Ammon's horn (tissue), 1 donor: Measurements from ENCODE around the gene XPO6.

Source experiments
- DNase-seq: peaks from one replicate; pipeline ENCODE4 v3.0.0-alpha.2; 2016; ENCODE audit warnings: low spot score

Gene XPO6

DNA sequence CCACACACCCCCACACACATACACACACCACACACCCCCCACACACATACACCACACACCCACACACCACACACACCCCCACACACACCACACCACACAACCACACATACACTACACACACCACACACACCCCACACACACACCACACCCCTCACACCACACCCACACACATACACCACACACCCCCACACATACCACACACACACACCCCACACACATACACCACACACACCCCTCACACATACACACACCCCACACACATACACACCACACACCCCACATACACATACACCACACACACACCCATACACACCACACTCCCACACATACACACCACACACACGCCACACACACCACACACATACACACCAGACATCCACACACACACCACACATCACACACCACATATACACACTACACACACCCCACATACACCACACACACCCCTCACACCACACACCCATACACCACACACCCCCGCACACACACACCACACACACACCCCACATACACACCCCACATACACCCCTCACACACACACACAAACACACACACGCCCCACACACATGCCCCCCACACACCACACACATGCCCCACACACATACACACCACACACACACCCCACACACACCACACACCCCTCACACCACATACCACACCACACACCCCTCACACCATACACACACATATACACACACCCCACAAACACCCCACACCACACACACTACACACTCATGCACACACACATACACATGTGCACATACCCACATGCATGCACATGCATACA, 122.4 kb downstream of the XPO6 start:
- no peak for DNase-seq

DNA sequence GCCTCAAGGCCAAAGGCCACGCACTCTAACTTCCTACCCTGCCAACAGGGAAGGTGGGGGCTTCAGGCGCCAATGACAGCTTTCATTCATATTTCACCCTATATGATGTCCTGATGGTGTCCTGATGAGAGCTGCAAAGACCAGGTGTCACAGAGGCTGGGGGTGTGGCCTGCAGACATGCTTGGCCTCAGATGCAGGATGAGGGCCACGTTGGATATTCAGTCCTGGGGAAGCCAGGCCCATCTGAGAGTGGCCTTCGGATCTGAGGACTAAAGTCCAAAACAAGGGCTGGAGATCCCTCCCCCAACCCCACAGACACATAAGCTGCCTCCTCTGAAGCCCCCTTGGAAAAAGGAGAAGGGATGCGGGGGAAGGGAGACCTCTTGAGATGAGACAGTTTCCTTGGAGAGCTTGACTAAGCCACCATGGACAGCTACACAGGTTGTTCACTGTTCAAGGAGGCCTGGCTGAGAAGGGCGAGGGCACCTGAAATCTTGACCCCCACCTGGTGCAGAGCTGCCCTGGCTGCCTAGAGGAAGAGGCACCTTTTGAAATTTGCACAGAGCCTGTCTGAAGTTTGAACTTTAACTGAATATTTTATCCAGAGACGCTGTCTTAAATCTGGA, 124.0 kb downstream of the XPO6 start:
- DNase-seq, result no peak

DNA sequence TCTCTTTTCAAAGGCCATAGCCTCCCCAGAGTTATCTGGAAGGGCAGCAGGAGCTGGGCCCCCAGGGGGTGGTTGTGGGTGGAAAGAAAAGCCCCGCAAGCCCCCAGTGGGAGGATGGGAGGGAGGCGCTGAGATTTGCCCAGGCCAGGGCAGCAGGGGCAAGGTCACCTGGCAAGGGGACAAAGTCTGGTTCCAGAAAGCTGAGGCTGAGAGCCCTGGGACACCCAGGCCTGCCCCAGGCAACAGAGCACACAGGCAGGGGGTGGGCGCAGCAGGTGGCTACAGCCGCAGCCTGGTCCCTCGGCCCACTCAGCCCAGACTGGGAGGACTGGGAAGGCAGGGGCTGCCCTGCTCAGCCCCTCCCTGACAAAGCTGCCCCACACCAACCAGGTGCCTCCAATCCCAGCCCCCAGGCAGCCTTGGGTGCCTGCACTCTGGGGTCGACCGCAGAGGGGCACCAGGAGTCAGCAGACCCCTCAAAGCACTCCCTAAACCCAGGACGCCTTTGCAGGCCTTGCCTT, 124.6 kb downstream of the XPO6 start:
- DNase-seq, result no peak

DNA sequence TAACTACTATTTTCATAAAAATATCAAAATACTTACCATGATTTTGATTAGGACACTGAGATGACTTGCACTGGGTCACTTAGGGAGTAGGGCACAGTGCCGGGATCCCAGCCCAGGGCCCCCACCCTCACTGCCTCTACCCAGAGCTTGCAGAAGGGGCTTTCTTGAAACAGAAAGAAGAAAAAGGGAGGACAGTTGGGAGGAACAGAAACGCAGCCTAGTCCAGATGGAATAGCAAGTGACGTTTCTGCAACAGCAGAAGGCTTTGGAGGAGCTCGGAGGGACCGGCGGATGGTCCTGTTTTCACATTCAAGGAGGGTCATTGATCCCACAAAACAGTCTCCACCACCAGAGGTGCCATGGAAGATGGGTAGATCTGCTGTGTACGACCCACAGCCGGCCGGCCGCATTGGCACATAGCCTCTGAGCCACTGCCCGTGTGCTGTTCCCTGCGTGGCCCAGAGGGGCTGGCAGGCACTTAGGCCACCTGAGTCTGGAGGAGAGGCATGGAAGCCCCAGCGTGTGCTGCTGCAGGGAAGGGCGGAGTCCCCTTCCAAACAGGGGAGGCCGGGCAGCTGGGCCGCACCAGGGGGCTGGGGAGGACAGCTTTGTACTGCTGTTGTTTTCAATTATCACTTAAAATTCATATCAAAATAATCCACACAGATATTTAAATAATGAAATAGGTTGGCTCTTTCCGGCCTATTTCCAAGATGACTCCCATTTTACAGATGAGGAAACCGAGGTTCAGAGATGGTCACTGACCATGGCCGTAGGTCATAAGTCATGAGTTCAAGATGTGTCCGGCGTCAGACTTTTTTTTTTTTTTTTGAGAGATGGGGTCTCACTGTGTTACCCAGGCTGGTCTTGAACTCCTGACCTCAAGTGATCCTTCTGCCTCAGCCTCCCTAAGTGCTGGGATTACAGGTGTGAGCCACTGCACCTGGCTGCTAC, 125.3 kb downstream of the XPO6 start:
- DNase-seq, result no peak

DNA sequence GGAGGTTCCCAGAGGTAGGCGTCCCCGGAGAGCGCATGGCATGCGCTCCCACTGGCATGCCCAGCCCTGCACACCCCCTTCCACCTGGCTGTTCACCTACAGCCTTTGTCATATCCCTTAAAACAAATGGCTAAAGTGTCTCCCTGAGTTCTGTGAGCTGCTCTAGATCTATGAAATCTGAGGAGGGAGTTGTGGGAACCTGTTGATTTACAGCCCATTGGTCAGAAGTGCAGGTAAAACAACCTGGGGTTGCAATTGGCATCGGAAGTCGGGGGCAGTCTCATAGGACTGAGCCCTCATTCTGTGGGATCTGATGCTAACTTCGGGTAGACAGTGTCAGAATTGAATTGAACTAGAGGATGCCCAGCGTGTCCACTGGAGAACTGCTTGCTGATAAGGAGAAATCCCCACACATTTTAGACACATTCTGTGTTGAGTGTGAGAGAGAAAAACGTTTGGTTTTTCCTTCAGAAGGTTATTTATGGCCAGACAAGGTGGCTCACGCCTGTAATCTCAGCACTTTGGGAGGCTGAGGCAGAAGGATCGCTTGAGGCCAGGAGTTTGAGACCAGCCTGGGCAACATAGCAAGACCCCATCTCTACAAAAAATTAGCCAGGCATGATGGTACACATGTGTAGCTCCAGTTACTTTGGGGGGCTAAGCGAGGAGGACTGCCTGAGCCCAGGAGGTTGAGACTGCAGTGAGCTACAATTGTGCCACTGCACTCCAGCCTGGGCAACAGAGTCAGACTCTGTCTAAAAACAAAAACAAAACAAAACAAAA, 126.2 kb downstream of the XPO6 start:
- no peak for DNase-seq

DNA sequence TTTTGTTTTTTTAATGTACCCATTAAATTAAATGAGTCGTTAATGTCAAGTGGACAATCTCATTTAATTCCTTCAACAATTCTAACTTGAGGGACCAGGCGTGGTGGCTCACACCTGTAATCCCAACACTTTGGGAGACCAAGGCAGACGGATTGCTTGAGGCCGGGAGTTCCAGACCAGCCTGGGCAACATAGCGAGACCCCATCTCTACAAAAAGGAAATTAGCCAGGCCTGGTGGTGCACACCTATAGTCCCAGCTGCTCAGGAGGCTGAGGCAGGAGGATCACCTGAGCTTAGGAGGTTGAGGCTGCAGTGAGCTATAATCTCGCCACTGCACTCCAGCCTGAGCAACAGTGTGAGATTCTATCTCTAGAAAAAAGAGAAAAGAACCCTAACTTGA, 127.6 kb downstream of the XPO6 start:
- no peak for DNase-seq

DNA sequence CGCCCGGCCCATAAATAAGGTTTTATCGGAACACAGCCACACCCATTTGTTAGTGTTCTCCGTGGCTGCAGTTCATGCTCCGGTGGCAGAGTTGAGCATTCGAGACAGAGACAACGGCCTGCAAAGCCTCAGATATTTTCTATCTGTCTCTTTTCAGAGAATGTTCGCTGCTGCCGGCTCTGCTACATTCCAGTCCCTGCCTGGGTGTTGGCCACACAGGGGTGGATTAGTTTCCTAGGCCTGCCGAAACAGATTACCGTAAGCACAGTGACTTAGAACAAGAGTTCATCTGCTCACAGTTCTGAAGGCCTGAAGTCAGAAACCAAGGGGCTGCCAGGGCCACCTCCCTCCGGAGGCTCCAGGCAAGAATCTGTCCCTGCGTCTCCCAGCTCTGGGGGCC, 129.1 kb downstream of the XPO6 start:
- DNase-seq, result no peak

DNA sequence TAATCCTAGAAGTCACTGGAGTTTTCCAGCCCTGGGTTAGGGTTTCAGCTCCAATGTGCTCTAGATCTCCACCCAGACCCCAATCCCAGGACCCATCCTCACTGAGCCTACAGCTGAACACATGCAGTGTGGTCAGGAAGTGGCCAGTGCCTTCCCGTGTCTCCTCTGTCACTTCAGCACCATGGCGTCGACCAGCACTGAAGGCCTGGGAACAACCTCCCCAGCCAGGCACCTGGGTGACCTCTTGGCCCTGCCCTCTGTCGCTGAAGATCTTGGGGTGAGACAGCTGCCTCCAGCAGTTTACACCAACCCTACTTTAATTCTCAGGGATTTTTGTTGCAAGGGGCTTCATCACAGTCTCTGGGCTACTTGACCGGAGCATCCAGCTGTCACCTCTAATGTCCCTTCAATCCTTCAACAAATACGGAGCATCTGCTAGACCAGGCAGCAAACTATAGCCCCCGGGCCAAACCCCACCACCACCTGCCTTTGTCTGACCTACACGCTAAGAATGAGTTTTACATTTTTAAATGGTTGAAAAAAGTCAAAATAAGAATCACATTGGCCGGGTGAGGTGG, 130.3 kb downstream of the XPO6 start:
- no peak for DNase-seq

DNA sequence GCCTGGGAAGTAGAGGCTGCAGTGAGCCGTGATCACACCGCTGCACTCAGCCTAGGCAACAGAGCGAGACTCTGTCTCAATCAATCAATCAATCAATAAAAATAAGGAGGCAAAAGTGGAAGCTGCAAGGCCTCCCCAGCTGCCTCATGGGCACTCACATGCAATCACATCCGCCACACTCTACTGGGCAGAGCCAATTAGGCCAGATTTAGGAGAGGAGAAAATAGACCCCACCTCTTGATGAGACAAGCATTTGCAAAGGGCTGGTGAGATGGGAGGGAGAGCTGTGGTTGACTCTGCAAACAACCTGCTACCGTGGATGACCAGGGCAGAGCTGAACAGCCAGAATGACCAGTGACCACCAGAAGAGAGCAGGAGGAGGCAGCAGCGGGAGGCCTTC, 133.5 kb downstream of the XPO6 start:
- DNase-seq, result no peak

DNA sequence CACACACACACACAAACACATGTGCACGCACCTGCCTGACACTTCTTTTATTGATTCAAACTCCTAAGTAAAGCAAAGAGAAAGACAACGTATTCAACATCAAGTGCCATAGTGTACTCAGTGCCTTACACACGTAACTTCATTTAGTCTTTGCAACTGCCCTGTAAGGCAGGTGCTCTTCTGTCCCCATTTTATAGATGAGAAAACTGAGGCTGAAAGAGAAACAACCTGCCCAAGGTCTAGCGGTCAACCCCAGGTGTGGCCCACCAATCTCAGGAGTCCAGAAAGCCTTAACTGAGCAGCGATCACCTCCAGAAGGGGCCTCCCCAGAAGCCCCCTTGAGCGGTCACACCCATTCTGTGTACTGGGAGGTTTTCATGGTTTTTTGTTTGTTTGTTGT, 137.9 kb downstream of the XPO6 start:
- DNase-seq, result no peak

DNA sequence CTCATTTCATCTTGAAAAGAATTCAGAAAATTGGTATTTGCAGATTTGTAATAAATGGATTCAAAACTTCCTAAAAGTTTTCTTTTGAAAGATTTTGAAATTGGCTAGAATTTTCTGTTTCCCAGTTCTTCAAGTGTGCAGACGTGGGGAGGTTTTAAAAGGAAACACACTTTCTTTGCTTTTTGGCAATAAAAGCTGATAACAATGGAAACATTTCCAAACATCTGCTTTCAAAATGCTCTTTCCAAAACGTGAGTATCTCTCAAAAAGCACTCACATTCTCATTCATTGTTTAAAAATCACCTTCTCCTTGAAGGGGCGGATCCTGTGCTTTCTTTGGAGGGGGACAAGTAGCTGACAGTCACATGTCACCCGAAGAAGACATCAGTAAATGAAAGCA, 139.7 kb downstream of the XPO6 start:
- DNase-seq, result no peak

DNA sequence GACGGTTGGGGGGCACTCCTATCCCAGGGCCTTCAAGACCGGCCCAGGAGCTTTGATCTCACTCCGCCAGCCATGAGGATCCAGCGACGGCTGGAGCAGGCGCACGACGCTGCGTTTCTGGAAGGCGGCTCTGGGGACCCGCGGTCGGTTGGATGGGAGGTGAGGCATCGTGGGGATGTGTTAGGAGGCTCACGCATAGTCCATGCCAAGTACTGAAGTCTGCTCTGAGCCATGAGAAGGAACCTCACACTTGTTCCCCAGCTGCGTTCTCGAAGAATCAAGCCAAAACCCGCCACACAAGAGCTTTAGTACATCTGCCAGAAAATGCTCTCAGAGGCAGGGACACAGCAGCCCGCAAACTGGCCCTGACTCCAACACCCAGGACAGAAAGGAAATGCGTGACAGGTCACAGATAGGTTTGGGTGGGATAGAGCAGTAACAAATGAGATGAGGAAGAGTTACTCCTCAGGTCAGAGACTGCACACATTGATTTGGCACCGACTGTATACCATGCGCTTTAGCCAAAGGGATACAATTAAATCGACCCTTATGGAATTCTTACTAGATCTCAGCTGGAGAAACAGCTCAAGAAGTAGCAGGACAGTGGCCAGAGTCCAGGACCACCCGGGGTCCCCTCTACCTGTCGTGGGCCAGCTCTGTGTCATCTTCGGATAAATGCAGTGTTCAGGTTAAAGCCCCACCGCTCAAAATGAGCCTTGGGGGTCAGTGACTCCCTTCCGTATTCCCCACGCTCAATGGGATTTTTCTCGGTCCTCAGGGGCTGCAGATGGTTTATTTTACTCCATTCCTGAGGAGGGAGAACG, 141.6 kb downstream of the XPO6 start:
- no peak for DNase-seq

DNA sequence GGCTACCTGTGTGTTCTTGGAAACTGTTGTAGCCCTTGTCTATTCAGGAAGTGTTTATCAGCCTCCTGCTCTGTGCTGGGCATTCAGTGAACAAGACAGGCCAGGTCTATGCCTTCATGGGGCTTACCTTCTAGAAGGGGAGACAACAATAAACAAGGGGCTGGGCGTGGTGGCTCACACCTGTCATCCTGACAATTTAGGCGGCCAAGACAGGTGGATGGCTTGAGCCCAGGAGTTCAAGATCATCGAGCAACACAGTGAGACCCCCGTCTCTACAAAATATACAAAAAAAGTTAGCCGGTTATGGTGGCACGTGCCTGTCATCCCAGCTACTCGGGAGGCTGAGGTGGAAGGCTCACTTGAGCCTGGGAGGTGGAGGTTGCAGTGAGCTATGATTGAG, 142.8 kb downstream of the XPO6 start:
- DNase-seq, result no peak

DNA sequence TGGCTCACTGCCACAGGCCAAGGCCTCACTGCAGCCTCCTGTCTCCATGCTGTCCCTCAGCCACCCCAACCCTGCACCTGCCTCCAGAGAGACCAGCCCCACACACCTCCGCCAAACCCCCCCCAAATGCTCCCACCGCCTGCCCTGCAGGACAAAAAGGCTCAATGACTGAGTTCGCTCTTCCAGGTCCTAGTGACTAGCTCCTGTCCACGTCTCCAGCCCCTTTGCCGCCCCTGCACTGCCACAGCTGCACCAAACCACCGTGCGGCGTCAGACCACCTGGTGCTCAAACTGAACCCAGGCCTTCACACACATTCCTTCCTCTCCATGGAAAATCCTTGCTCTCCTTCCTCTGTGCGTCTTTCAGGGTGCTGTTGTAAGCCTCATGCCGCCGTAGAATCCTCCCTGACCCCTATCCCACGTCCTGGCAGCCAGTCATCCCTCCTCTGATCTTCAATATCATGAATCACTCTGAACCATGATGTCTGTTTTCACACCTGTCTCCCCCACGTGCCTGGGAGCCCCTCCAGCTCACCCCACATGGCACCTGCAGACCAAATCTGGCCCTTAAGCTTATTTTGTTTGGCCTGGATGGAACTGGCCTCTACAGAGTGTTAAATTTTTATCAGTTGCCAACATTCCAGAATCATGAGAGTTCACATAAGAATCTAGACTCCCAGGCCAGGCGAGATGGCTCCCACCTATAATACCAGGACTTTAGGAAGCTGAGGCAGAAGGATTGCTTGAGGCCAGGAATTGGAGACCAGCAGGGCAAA, 144.0 kb downstream of the XPO6 start:
- no peak for DNase-seq

DNA sequence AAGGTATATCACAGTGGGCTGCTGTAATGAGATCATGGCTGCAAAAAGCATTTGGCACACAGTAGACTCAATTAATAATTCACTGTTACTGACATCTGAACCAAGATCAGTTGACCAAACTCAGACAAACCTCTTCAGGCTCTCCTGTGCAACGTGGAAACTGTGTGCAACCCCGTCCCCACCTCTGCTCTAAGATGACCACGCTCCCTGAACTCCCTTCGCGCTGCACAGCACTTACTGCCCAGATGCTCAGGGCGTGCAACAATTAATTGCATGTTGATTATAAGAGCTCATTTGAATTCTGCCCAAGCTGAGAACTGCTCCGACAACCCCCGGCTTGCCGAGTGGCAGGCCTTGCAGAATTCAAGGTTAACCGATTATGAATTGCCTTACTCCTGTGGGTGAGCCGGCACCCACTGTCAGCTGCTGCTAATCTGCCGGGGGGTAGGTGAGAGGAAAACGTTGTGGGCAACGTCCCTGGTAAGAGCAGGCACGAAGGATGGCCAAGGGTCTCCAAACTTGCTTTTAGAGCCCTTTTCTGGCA, 147.0 kb downstream of the XPO6 start:
- DNase-seq, result no peak

DNA sequence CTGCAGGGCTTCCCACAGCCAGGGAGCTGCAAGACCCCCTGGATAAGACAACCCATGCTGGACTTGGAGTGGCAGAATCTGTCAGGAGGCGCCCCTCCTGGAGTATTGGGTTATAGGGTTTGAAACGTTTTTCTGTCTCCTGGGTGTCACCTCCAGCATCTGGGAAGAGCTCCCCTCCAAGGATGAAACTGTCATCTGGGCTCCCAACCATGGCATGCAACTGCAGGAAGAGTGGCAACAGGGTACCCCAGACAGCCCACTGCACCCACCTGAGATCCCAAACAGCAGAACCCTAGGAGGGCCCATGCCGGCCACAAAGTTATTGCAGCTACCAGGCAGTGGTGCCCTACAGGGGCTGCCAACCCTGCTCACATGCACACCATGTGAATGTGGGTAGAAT, 147.6 kb downstream of the XPO6 start:
- DNase-seq, result no peak

DNA sequence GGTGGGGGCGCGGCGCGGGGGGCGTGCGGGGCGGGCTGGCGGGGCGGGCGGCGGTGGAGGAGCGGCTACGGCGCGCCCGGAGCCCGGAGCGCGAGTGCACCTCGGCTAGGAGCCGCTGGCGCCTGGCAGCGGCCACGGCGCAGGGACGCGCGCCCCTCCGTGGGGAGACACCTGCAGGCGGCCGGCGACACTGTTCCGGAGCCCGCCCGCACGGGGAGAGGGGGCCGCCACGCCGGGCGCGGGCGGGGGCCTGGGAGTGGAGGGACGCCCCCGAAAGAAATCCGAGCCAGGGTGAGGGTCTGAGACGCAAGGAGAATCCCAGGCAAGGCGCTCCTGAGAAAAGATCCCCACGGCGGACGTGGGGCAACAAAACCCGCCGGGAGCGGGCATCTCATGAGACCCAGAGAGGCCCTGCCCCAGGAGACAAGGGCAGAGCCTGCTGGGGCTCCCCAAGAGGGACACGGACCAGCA, 148.1 kb downstream of the XPO6 start, which contains the start of gene GSG1L:
GSG1L (minus strand) TSS at position 124 of the 471 bp plus-strand sequence. CDS start 290 bp downstream, outside the sequence.
- no peak for DNase-seq

DNA sequence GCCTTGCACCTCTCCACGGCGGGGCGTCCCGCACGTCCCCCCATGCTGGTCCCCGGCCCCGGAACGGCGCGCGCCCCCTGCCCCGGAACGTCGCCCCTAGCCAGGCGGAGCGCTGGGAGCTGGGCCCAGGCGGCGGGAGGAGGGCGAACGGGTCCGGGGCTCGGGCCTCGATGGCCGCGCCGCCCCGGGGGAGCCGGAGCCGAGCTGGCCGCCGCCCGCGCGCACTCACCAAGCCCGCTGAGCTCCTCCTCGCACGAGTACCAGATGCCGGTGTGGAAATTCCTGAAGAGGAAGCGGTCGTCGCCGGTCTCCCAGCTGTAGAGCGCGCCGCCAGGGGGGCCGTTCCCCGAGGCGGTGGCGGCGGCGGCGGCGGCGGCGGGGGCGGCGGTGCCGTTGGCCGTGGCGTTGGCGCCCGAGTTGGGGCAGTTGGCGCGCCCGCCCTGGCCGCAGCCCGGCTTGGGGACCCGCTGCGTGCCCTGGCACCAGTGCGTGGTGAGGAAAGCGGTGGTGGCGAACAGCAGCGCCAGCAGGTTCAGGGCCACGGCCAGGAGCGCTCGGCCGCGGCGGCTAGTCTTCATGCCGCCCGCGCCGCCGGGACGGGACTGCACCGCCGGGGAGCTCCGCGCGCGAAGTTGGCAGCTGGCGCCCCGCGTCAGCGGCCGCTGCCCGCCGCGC, 148.8 kb downstream of the XPO6 start:
- no peak for DNase-seq
